ENCODE measurements around the gene PCDHGB3.

The PCDHGB3 gene

DNA sequence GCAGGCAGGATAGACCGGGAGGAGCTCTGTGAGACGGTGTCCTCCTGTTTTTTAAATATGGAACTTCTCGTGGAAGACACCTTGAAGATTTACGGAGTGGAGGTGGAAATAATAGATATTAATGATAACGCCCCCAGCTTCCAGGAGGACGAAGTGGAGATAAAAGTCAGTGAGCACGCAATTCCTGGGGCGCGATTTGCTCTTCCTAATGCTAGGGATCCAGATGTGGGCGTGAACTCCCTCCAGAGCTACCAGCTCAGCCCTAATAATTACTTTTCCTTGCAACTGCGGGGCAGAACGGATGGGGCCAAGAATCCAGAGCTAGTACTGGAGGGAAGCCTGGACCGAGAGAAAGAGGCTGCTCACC lies 51.4 kb downstream of the PCDHGB3 start:
- no peak for DNase-seq

Data from NCI-H146 (cell line).